ENCODE results near the gene LILRA5.
"Not testable (repeated sequence)": the region's sequence is repeated elsewhere in the genome, so short reads cannot be mapped to it uniquely, and the experiment has no call there.

- TF ChIP-seq CTCF (conservative IDR thresholded peaks at IDR 0.05; ENCODE audit: low read depth, low read length); EZH2 (IDR thresholded peaks at IDR 0.05; ENCODE audit: low read length, unreplicated experiment): not testable (repeated sequence)
Observed at GRCh38 chr19:54280441-54280840, 32.5 kb downstream of the LILRA5 start.
